H9 (cell line): ENCODE data around the gene TM9SF2. TPM values are rescaled to one million over a fixed set of nuclear protein-coding genes. Genes with fewer than 3 reads are reported as not detected.

Source experiments
- DNase-seq: peaks from one replicate; pipeline ENCODE4 v3.0.0-alpha.2; 2017
- H2AFZ ChIP-seq: one replicate; pipeline ENCODE4 v1.6.1; 2013; ENCODE audit warnings: mild to moderate bottlenecking, low read length, control low read depth, moderate library complexity
- H2AK5ac ChIP-seq: 2 replicates; pipeline ENCODE4 v1.6.1; 2013; ENCODE audit warnings: low read length, control low read depth, mixed read lengths; ENCODE audit not compliant: insufficient read length
- H2BK120ac ChIP-seq: one replicate; pipeline ENCODE4 v1.6.1; 2013; ENCODE audit warnings: low read depth, mild to moderate bottlenecking, low read length, control low read depth, inconsistent platforms; ENCODE audit not compliant: poor library complexity, severe bottlenecking
- H2BK12ac ChIP-seq: 2 replicates; pipeline ENCODE4 v1.6.1; 2013; ENCODE audit warnings: low read length, control low read depth, mixed read lengths, low read depth; ENCODE audit not compliant: insufficient read length
- H2BK15ac ChIP-seq: 2 replicates; pipeline ENCODE4 v1.6.1; 2013; ENCODE audit warnings: low read depth, low read length, control low read depth
- H2BK20ac ChIP-seq: one replicate; pipeline ENCODE4 v1.6.1; 2013; ENCODE audit warnings: low read depth, mild to moderate bottlenecking, low read length, control low read depth, inconsistent platforms; ENCODE audit not compliant: poor library complexity, severe bottlenecking
- H2BK5ac ChIP-seq: 2 replicates; pipeline ENCODE4 v1.6.1; 2013; ENCODE audit warnings: low read length, control low read depth, mixed read lengths; ENCODE audit not compliant: insufficient read length
- H3K14ac ChIP-seq: 2 replicates; pipeline ENCODE4 v1.6.1; 2013; ENCODE audit warnings: low read length, control low read depth; ENCODE audit not compliant: insufficient read depth
- H3K18ac ChIP-seq: 2 replicates; pipeline ENCODE4 v1.6.1; 2013; ENCODE audit warnings: low read depth, mild to moderate bottlenecking, mixed read lengths, low read length, control low read depth; ENCODE audit not compliant: insufficient read length
- H3K23ac ChIP-seq: 2 replicates; pipeline ENCODE4 v1.6.1; 2013; ENCODE audit warnings: low read length, control low read depth, mixed read lengths, low read depth; ENCODE audit not compliant: insufficient read length
- H3K23me2 ChIP-seq: 2 replicates; pipeline ENCODE4 v1.6.1; 2013; ENCODE audit warnings: low read depth, mild to moderate bottlenecking, mixed read lengths, low read length, control low read depth; ENCODE audit not compliant: insufficient read length, poor library complexity, severe bottlenecking
- H3K27ac ChIP-seq: 2 replicates; pipeline ENCODE4 v1.5.1; 2013; ENCODE audit warnings: low read length, control low read depth, mixed read lengths, low read depth; ENCODE audit not compliant: insufficient read length
- H3K27me3 ChIP-seq: 2 replicates; pipeline ENCODE4 v1.6.1; 2013; ENCODE audit warnings: low read length, control low read depth, inconsistent platforms; ENCODE audit not compliant: insufficient read depth
- H3K4ac ChIP-seq: 2 replicates; pipeline ENCODE4 v1.6.1; 2013; ENCODE audit warnings: low read depth, mild to moderate bottlenecking, control low read depth, inconsistent platforms, low read length, moderate library complexity
- H3K4me1 ChIP-seq: 2 replicates; pipeline ENCODE4 v1.6.1; 2013; ENCODE audit warnings: low read length, control low read depth, inconsistent platforms; ENCODE audit not compliant: insufficient read depth
- H3K4me2 ChIP-seq: 2 replicates; pipeline ENCODE4 v1.6.1; 2013; ENCODE audit warnings: low read length, control low read depth, mixed read lengths; ENCODE audit not compliant: insufficient read length, insufficient read depth
- H3K56ac ChIP-seq: 2 replicates; pipeline ENCODE4 v1.6.1; 2013; ENCODE audit warnings: low read depth, mild to moderate bottlenecking, mixed read lengths, low read length, control low read depth; ENCODE audit not compliant: insufficient read length
- H3K79me1 ChIP-seq: 2 replicates; pipeline ENCODE4 v1.6.1; 2013; ENCODE audit warnings: low read depth, mild to moderate bottlenecking, moderate library complexity, low read length, control low read depth, inconsistent platforms; ENCODE audit not compliant: insufficient read depth, poor library complexity, severe bottlenecking
- H3K79me2 ChIP-seq: 2 replicates; pipeline ENCODE4 v1.6.1; 2013; ENCODE audit warnings: low read length, control low read depth, inconsistent platforms; ENCODE audit not compliant: insufficient read depth
- H3K9ac ChIP-seq: 2 replicates; pipeline ENCODE4 v1.6.1; 2013; ENCODE audit warnings: low read length, control low read depth, mixed read lengths; ENCODE audit not compliant: insufficient read length; ENCODE audit errors: extremely low read depth
- H3K9me3 ChIP-seq: one replicate; pipeline ENCODE4 v1.6.1; 2013; ENCODE audit warnings: low read depth, low read length, inconsistent platforms; ENCODE audit not compliant: control insufficient read depth
- H3T11ph ChIP-seq: one replicate; pipeline ENCODE4 v1.6.1; 2013; ENCODE audit warnings: mild to moderate bottlenecking, low read length, control low read depth, inconsistent platforms
- H4K20me1 ChIP-seq: one replicate; pipeline ENCODE4 v1.6.1; 2013; ENCODE audit not compliant: control insufficient read depth, insufficient read length, insufficient read depth
- H4K5ac ChIP-seq: 2 replicates; pipeline ENCODE4 v1.6.1; 2013; ENCODE audit warnings: low read depth, mild to moderate bottlenecking, mixed read lengths, low read length, control low read depth; ENCODE audit not compliant: insufficient read length
- H4K8ac ChIP-seq: replicated peaks from 2 replicates; pipeline ENCODE4 v1.6.1; 2013; ENCODE audit warnings: low read length, control low read depth, mixed read lengths, low read depth; ENCODE audit not compliant: insufficient read length
- H4K91ac ChIP-seq: 2 replicates; pipeline ENCODE4 v1.6.1; 2013; ENCODE audit warnings: low read depth, mild to moderate bottlenecking, moderate library complexity, mixed read lengths, low read length, control low read depth; ENCODE audit not compliant: insufficient read length
- H3K27ac Mint-ChIP-seq, 3 experiments: 2 replicates in 2 of 3; 3 replicates in 1 of 3; pipeline ENCODE4 v1.8.0; 2020 to 2021; ENCODE audit warnings: mixed read lengths in 3 of 3, mild to moderate bottlenecking in 1 of 3, moderate library complexity in 1 of 3
- H3K27me3 Mint-ChIP-seq: 2 replicates; pipeline ENCODE4 v1.8.0; 2021; ENCODE audit warnings: low read depth, mild to moderate bottlenecking, moderate library complexity, mixed read lengths
- H3K36me3 Mint-ChIP-seq, 3 experiments: 2 replicates in 2 of 3; 3 replicates in 1 of 3; pipeline ENCODE4 v1.8.0; 2020 to 2021; ENCODE audit warnings: low read depth in 3 of 3, mixed read lengths in 3 of 3; ENCODE audit not compliant: insufficient read depth in 1 of 3
- H3K4me1 Mint-ChIP-seq, 2 experiments: 2 replicates each; pipeline ENCODE4 v1.8.0; 2020; ENCODE audit warnings: mixed read lengths in 2 of 2
- H3K4me3 Mint-ChIP-seq, 2 experiments: 2 replicates in 1 of 2; 3 replicates in 1 of 2; pipeline ENCODE4 v1.8.0; 2020 to 2021; ENCODE audit warnings: mild to moderate bottlenecking in 2 of 2, mixed read lengths in 2 of 2, moderate library complexity in 1 of 2
- H3K9me3 Mint-ChIP-seq, 2 experiments: 2 replicates in 1 of 2; 3 replicates in 1 of 2; pipeline ENCODE4 v1.8.0; 2020; ENCODE audit warnings: mild to moderate bottlenecking in 2 of 2, mixed read lengths in 2 of 2, moderate library complexity in 1 of 2
- WGBS: extraction: QIAGEN DNeasy Blood & Tissue Kit; methylation state at CpG from one replicate; pipeline ENCODE4 v1.1.7; 2013; ENCODE audit warnings: missing lambda C conversion rate, low lambda C conversion rate, mixed read lengths; ENCODE audit not compliant: insufficient read length; ENCODE audit errors: extremely low coverage; 5-methylcytosine and 5-hydroxymethylcytosine counted together
- total RNA-seq: library from RNA; stranded (reverse); gene quantifications from 2 replicates; pipeline ENCODE4 v1.2.1, GENCODE V29; 2021
- TF ChIP-seq, protein P1 (sequence below): fragments of 200-600 bp; sonication (generic); conservative IDR thresholded peaks from 3 replicates; pipeline ENCODE4 v1.8.0; 2021; ENCODE audit warnings: antibody characterized with exemption, mild to moderate bottlenecking

Gene TM9SF2
- total RNA-seq, 1 experiment from 2014 or later, result 86.1 TPM

DNA sequence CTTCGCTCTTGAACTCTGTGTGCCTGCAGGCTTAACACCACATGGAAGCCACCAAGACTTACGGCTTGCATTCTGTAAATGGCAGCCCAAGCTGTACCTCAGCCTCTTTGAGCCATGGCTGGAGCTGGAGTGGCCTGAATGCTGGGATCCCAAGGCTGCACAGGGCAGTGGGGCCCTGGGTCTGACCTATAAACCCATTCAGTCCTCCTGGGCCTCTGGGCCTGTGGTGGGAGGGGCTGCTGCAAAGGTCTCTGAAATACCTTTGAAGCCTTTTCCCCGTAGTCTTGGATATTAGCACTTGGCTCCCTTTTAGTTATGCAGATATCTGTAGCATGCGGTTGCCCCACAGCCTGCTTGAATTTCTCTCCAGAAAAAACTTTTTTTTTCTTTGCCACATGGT lies 8.2 kb downstream of the TM9SF2 start:
- no peak overlapping the region for H3K18ac ChIP-seq
- no CpG with 5 or more reads among the region's 4 CpGs for WGBS
- H3T11ph ChIP-seq, result no peak overlapping the region
- no peak overlapping the region for H2BK5ac ChIP-seq
- no peak overlapping the region for H4K8ac ChIP-seq
- no peak overlapping the region for H4K91ac ChIP-seq
- no peak overlapping the region for H2AK5ac ChIP-seq
- no peak for DNase-seq
- no peaks in the 10 kb centered on the region for H4K20me1 ChIP-seq
- TF ChIP-seq, protein P1, sequence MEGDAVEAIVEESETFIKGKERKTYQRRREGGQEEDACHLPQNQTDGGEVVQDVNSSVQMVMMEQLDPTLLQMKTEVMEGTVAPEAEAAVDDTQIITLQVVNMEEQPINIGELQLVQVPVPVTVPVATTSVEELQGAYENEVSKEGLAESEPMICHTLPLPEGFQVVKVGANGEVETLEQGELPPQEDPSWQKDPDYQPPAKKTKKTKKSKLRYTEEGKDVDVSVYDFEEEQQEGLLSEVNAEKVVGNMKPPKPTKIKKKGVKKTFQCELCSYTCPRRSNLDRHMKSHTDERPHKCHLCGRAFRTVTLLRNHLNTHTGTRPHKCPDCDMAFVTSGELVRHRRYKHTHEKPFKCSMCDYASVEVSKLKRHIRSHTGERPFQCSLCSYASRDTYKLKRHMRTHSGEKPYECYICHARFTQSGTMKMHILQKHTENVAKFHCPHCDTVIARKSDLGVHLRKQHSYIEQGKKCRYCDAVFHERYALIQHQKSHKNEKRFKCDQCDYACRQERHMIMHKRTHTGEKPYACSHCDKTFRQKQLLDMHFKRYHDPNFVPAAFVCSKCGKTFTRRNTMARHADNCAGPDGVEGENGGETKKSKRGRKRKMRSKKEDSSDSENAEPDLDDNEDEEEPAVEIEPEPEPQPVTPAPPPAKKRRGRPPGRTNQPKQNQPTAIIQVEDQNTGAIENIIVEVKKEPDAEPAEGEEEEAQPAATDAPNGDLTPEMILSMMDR, result no peak
- H3K4me2 ChIP-seq, result no peak overlapping the region
- no peak overlapping the region for H3K27ac ChIP-seq
- no peak overlapping the region for H2AFZ ChIP-seq
- H3K27me3 Mint-ChIP-seq, result no peaks in the 10 kb centered on the region
- peaks cover 31% of the 10 kb centered on the region; the same call in 1 of the 2 replicates for H3K79me2 ChIP-seq
- no peak overlapping the region for H3K14ac ChIP-seq
- no peaks in the 10 kb centered on the region; a peak in 1 of 4 replicates for H3K4me1 Mint-ChIP-seq
- H3K9me3 ChIP-seq, result peaks cover 7% of the 10 kb centered on the region
- H3K27me3 ChIP-seq, result no peaks in the 10 kb centered on the region
- H3K4me1 ChIP-seq, result no peaks in the 10 kb centered on the region
- H2BK20ac ChIP-seq, result no peak overlapping the region
- no peak overlapping the region for H2BK12ac ChIP-seq
- no peak overlapping the region for H3K27ac Mint-ChIP-seq
- no peaks in the 10 kb centered on the region for H3K23me2 ChIP-seq
- no peak overlapping the region for H3K4me3 Mint-ChIP-seq
- H3K56ac ChIP-seq, result no peak overlapping the region
- no peak overlapping the region for H4K5ac ChIP-seq
- no peak overlapping the region for H2BK120ac ChIP-seq
- peaks cover 37 to 46% (median 38%) of the 10 kb centered on the region in 3 experiments for H3K36me3 Mint-ChIP-seq
- H3K79me1 ChIP-seq, result peaks cover 12% of the 10 kb centered on the region
- H3K9me3 Mint-ChIP-seq, result peaks cover 25 to 31% of the 10 kb centered on the region in 2 experiments
- H3K23ac ChIP-seq, result no peak overlapping the region
- H3K4ac ChIP-seq, result no peak overlapping the region
- H2BK15ac ChIP-seq, result no peak overlapping the region
- no peak overlapping the region for H3K9ac ChIP-seq
